ENCODE results near the gene MBOAT1.
A peak's percentile ranks its signal among the peaks of the same experiment; 100 is the strongest.

Gene MBOAT1

DNA sequence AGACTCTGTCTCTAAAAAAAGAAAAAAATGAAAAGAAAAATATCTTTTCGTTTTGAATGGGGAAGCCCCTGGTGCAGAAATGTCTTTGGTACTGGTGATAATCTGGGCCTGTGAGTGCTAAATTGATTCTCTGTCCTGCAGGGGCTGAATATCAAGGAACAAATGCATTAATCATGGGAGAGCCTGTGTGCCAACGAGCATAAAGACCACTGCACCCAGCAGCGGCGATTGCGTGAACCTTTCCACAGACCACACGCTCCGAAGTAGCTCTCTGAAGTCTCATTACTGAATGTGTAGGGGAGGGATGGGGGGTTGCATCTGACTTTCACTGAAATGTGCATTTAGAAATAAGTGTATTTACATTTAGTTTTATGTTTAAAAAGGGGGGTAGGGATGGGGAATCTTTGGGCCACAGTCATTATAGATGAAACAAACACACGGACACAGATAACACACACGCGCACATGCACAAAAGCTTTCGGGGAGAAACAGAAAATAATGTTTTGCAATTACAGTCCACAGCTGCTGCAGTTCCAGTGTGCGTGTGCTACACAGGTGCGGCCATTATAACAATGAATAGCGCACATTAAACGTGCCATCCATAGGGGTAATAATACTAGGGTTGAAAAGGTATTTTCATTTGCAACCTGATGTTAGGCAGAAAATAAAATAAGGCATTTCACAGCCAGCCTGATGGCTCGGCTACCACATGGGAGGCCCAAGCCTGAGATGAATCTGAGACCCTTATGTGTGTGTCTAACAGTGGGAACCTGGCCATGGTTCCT lies 154.0 kb downstream of the MBOAT1 start:
- in situ Hi-C loops (cut with HindIII; ENCODE audit: low sequenced_read_pairs) = loop anchor here (25.0 kb wide), 1 partner anchor 1471 kb away; no protein-coding TSS in a partner anchor
- DNase-seq (ENCODE audit: low read depth) = no peak
- no peak overlapping the region for H3K4me3 ChIP-seq (ENCODE audit: low read depth, low read length)
- TF ChIP-seq, protein P1, sequence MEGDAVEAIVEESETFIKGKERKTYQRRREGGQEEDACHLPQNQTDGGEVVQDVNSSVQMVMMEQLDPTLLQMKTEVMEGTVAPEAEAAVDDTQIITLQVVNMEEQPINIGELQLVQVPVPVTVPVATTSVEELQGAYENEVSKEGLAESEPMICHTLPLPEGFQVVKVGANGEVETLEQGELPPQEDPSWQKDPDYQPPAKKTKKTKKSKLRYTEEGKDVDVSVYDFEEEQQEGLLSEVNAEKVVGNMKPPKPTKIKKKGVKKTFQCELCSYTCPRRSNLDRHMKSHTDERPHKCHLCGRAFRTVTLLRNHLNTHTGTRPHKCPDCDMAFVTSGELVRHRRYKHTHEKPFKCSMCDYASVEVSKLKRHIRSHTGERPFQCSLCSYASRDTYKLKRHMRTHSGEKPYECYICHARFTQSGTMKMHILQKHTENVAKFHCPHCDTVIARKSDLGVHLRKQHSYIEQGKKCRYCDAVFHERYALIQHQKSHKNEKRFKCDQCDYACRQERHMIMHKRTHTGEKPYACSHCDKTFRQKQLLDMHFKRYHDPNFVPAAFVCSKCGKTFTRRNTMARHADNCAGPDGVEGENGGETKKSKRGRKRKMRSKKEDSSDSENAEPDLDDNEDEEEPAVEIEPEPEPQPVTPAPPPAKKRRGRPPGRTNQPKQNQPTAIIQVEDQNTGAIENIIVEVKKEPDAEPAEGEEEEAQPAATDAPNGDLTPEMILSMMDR (IDR thresholded peaks at IDR 0.05; ENCODE audit: low read depth, low read length, missing control alignments) = no peak

DNA sequence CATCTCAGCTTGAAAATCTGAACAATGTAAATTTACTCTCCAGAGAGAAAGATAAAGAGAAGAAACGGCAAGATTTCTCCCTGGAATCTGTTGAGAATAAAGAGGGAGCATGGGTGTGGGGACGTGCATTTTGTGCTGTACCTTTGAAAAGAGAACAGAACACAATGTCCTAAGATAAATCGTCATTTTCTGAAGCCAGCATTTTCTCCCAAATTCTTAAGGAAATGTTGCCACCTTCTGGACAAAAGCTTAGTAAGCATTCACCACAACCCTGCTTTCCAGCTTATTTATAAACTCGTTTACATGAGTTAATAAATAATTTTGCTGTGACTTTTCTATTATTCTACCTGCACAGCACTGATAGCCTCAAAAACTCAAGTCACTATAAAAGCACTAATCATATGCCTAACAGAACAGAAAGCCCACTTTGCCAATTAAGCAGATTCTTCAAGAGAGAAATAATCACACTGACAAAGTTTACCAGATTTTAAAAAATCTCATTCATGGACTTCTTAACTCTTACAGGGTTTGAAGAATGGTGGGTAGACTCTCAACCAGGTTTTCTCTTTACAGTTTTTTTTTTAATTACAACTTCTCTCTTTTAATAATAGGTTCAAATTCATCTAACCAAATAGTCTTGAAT lies 155.8 kb downstream of the MBOAT1 start:
- DNase-seq (ENCODE audit: low read depth) = peak; percentile 55
- in situ Hi-C loops (cut with HindIII; ENCODE audit: low sequenced_read_pairs) = loop anchor here (25.0 kb wide), 1 partner anchor 1469 kb away; no protein-coding TSS in a partner anchor
- H3K4me3 ChIP-seq (ENCODE audit: low read depth, low read length) = no peak overlapping the region
- TF ChIP-seq, protein P1 (IDR thresholded peaks at IDR 0.05; ENCODE audit: low read depth, low read length, missing control alignments) = peak; percentile 57

DNA sequence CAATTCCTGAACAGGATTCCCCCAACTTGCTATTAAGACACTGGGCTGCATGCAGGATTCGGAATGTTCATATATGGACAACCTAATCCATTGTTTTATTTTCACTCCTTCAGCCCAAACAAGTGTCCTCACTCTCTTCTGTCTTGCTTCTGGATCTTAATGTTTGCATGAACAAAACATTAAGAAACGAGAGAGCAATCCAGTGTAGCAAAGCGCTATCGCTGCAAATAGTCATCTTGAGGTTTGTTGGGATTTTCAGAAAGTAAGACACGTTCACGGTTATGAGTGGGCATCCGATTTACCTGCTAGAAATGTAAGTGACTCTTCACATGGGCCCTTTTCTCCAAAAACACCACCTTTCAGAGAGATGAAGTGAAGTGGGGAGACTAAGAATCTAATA lies 156.4 kb downstream of the MBOAT1 start:
- H3K4me3 ChIP-seq (ENCODE audit: low read depth, low read length) = no peak overlapping the region
- in situ Hi-C loops (cut with HindIII; ENCODE audit: low sequenced_read_pairs) = loop anchor here (25.0 kb wide), 1 partner anchor 1469 kb away; no protein-coding TSS in a partner anchor
- DNase-seq (ENCODE audit: low read depth) = no peak
- TF ChIP-seq, protein P1 (IDR thresholded peaks at IDR 0.05; ENCODE audit: low read depth, low read length, missing control alignments) = no peak
